ENCODE results near the gene TJP1. TPM values are rescaled to one million over a fixed set of nuclear protein-coding genes. Genes with fewer than 3 reads are reported as not detected.

TJP1 gene
- total and polyA plus RNA-seq, 9 of the 15 experiments (the other 6 are each of a cell fraction or from before 2014, with no cell fraction given) = 9.1 to 39.3 (median 28.0) TPM

GRCh38 chr15:29821416-29822099 lies 710 bp downstream of the TJP1 start (continued):
- peak in 1 of 2 experiments; percentile 38; a peak in 1 of 4 replicates for TF ChIP-seq SIN3A (IDR thresholded peaks at IDR 0.05; ENCODE audit: borderline replicate concordance in 2 of 2, control insufficient read depth in 1 of 2, low read depth in 2 of 2, low read length in 2 of 2)
- TF ChIP-seq POLR2H (tag; IDR thresholded peaks at IDR 0.05; ENCODE audit: low read depth) = no peak
- TF ChIP-seq DPF2 (IDR thresholded peaks at IDR 0.05) = peak; percentile 66
- TF ChIP-seq REST (IDR thresholded peaks at IDR 0.05; ENCODE audit: borderline replicate concordance) = 0 out of 2 replicates have a peak, but pooled peaks have one; percentile 9
- TF ChIP-seq REST (CRISPR knock-in tag; IDR thresholded peaks at IDR 0.05; ENCODE audit: low read depth) = no peak
- no peak for TF ChIP-seq RBM15 (IDR thresholded peaks at IDR 0.05; ENCODE audit: insufficient read depth, low read length)
- no peak for TF ChIP-seq HNRNPLL (IDR thresholded peaks at IDR 0.05; ENCODE audit: low read depth, low read length, poor library complexity, severe bottlenecking)
